Liver (tissue), 9 donors: Measurements from ENCODE around the gene HCRTR1. TPM values are rescaled to one million over a fixed set of nuclear protein-coding genes. Genes with fewer than 3 reads are reported as not detected.

Experiments used
- DNase-seq: peaks from one replicate; pipeline ENCODE4 v3.0.0-alpha.2; 2017; ENCODE audit warnings: low spot score
- H3K27ac ChIP-seq, 2 donors: one replicate each; pipeline ENCODE4 v1.7.0; 2013; ENCODE audit warnings: inconsistent platforms in 2 of 2, low read length in 2 of 2, control low read depth in 1 of 2, low read depth in 1 of 2, mild to moderate bottlenecking in 1 of 2
- H3K27me3 ChIP-seq, 4 donors: one replicate each; pipeline versions ENCODE4 v1.6.1 to v1.7.0; 2013; ENCODE audit warnings: low read length in 3 of 4, inconsistent platforms in 1 of 4, mild to moderate bottlenecking in 1 of 4, moderate library complexity in 1 of 4; ENCODE audit not compliant: control insufficient read depth in 4 of 4, insufficient read depth in 4 of 4
- H3K36me3 ChIP-seq, 4 donors: one replicate each; pipeline versions ENCODE4 v1.6.1 to v1.7.0; 2013; ENCODE audit warnings: low read length in 3 of 4, mild to moderate bottlenecking in 3 of 4, low read depth in 1 of 4, moderate library complexity in 1 of 4; ENCODE audit not compliant: control insufficient read depth in 4 of 4, insufficient read depth in 3 of 4
- H3K4me1 ChIP-seq, 4 donors: one replicate each; pipeline versions ENCODE4 v1.6.1 to v1.7.0; 2013; ENCODE audit warnings: low read length in 3 of 4, mild to moderate bottlenecking in 3 of 4, moderate library complexity in 1 of 4; ENCODE audit not compliant: control insufficient read depth in 4 of 4, insufficient read depth in 4 of 4
- H3K4me3 ChIP-seq, 3 donors: one replicate each; pipeline versions ENCODE4 v1.6.1 to v1.7.0; 2013; ENCODE audit warnings: low read length in 3 of 3, control low read depth in 1 of 3, low read depth in 1 of 3, mild to moderate bottlenecking in 1 of 3
- H3K9ac ChIP-seq, 2 donors: one replicate each; pipeline ENCODE4 v1.7.0; 2013; ENCODE audit warnings: low read length in 2 of 2, mild to moderate bottlenecking in 2 of 2, moderate library complexity in 2 of 2, control low read depth in 1 of 2, low read depth in 1 of 2
- H3K9me3 ChIP-seq, 4 donors: one replicate each; pipeline versions ENCODE4 v1.6.1 to v1.7.0; 2013; ENCODE audit warnings: low read length in 3 of 4; ENCODE audit not compliant: control insufficient read depth in 4 of 4
- CTCF ChIP-seq: fragments of 150-350 bp; IDR thresholded peaks from 2 replicates; pipeline ENCODE4 v1.5.1; 2017; ENCODE audit warnings: improper control_type of control experiment, low read depth, low read length; ENCODE audit not compliant: missing input control
- EGR1 ChIP-seq, 2 donors: IDR thresholded peaks; 2 replicates each; pipeline ENCODE4 v1.6.1; 2016 to 2018; ENCODE audit warnings: antibody characterized with exemption in 2 of 2, low read depth in 2 of 2
- FOXA1 ChIP-seq: IDR thresholded peaks from 2 replicates; pipeline ENCODE4 v1.6.1; 2016; ENCODE audit warnings: antibody characterized with exemption
- FOXA2 ChIP-seq: IDR thresholded peaks from 2 replicates; pipeline ENCODE4 v1.6.1; 2016; ENCODE audit warnings: antibody characterized with exemption
- GABPA ChIP-seq, 2 donors: IDR thresholded peaks in 1 of 2; conservative IDR thresholded peaks in 1 of 2; 2 replicates each; pipeline ENCODE4 v1.6.1; 2016; ENCODE audit warnings: antibody characterized with exemption in 2 of 2, mild to moderate bottlenecking in 1 of 2, moderate library complexity in 1 of 2
- HNF4A ChIP-seq, 2 donors: conservative IDR thresholded peaks; 2 replicates each; pipeline ENCODE4 v1.6.1; 2016; ENCODE audit warnings: antibody characterized with exemption in 2 of 2, mild to moderate bottlenecking in 2 of 2
- HNF4G ChIP-seq: IDR thresholded peaks from 2 replicates; pipeline ENCODE4 v1.6.1; 2016; ENCODE audit warnings: antibody characterized with exemption
- JUND ChIP-seq, 2 donors: IDR thresholded peaks; 2 replicates each; pipeline ENCODE4 v1.6.1; 2016; ENCODE audit warnings: antibody characterized with exemption in 2 of 2
- NR2F2 ChIP-seq: IDR thresholded peaks from 2 replicates; pipeline ENCODE4 v1.6.1; 2016; ENCODE audit warnings: antibody characterized with exemption
- RAD21 ChIP-seq, 2 donors: IDR thresholded peaks; 2 replicates each; pipeline ENCODE4 v1.6.1; 2016; ENCODE audit warnings: antibody characterized with exemption in 2 of 2, mild to moderate bottlenecking in 2 of 2
- RXRA ChIP-seq, 2 donors: IDR thresholded peaks; 2 replicates each; pipeline ENCODE4 v1.6.1; 2017 to 2018; ENCODE audit warnings: antibody characterized with exemption in 2 of 2, mild to moderate bottlenecking in 1 of 2
- SP1 ChIP-seq: IDR thresholded peaks from 2 replicates; pipeline ENCODE4 v1.6.1; 2018; ENCODE audit warnings: antibody characterized with exemption, mild to moderate bottlenecking
- TAF1 ChIP-seq: conservative IDR thresholded peaks from 2 replicates; pipeline ENCODE4 v1.6.1; 2016; ENCODE audit warnings: antibody characterized with exemption, mild to moderate bottlenecking
- YY1 ChIP-seq: IDR thresholded peaks from 2 replicates; pipeline ENCODE4 v1.6.1; 2016; ENCODE audit warnings: antibody characterized with exemption, mild to moderate bottlenecking
- WGBS: extraction: QIAGEN DNeasy Blood & Tissue Kit; methylation state at CpG from one replicate; pipeline ENCODE4 v1.1.7; 2013; 5-methylcytosine and 5-hydroxymethylcytosine counted together
- polyA plus RNA-seq, 2 donors: library from polyadenylated mRNA; stranded (reverse) in 1 of 2; unstranded in 1 of 2; fragments of 200-250 nt in 1 of 2; fragments of >200 nt in 1 of 2; fragmentation: Nextera tagmentation in 1 of 2; extraction: Ambion mirVana in 1 of 2; gene quantifications; one replicate each; pipeline versions ENCODE4 v1.2.1 to v1.2.3, GENCODE V29; 2013 to 2015
- total RNA-seq, 2 donors: library from RNA; depleted of rRNA; stranded (reverse); fragments of >200 nt; gene quantifications; one replicate each; pipeline ENCODE4 v1.2.3, GENCODE V29; 2014
- TF ChIP-seq, protein P1 (sequence below): IDR thresholded peaks from 2 replicates; pipeline ENCODE4 v1.6.1; 2016; ENCODE audit warnings: antibody characterized with exemption
- TF ChIP-seq, protein P2 (sequence below): IDR thresholded peaks from 2 replicates; pipeline ENCODE4 v1.6.1; 2016; ENCODE audit warnings: antibody characterized with exemption
- donor health status: healthy.
- donor health status: healthy.
- donor health status: healthy.
- donor health status: healthy.
- donor health status: healthy.

HCRTR1 gene
- total and polyA plus RNA-seq, 4 donors = 0.06 TPM; not detected in 3

GRCh38 chr1:31647106-31647505, 29.6 kb downstream of the HCRTR1 start:
- no peak overlapping the region for H3K9ac ChIP-seq
- H3K36me3 ChIP-seq = no peaks in the 10 kb centered on the region
- DNase-seq = no peak
- peaks cover 0 to 20% (median 13%) of the 10 kb centered on the region in 4 donors for H3K4me1 ChIP-seq
- H3K27me3 ChIP-seq = no peaks in the 10 kb centered on the region
- TF ChIP-seq, protein P1, sequence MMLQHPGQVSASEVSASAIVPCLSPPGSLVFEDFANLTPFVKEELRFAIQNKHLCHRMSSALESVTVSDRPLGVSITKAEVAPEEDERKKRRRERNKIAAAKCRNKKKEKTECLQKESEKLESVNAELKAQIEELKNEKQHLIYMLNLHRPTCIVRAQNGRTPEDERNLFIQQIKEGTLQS = no peak
- TF ChIP-seq SP1 (no peak), EGR1 (IDR thresholded peaks at IDR 0.05; ENCODE audit: low read depth in 2 of 2) (no peak), HNF4A (conservative IDR thresholded peaks at IDR 0.05) (no peak)
- WGBS = 88% methylated on average over 2 of the region's 2 CpGs
- no peak overlapping the region for H3K4me3 ChIP-seq
- H3K27ac ChIP-seq = no peak overlapping the region
- no peaks in the 10 kb centered on the region for H3K9me3 ChIP-seq

DNA sequence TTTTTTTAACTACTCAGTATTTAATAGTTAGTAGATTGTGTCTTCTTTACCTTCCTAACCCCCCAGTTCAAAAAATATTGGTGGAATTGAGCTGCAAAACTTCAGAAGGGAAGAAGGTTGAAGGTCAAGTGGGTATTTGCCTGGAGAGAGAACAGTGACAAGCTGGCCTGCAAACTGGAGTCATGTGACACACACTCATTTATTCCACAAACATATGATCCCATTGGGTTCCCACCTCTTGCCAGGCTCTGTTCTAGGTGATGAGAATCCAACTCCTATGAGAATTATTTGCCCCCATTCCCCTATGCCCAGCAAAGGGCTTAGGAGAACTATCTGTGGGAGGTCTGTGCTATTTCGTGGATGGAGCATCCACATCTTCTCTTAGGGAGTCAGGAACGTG, 30.7 kb downstream of the HCRTR1 start:
- no peak for DNase-seq
- Histone ChIP-seq H3K9me3 (no peaks in the 10 kb centered on the region), H3K9ac (no peak overlapping the region), H3K27me3 (no peaks in the 10 kb centered on the region), H3K4me1 (peaks cover 0 to 16% (median 13%) of the 10 kb centered on the region in 4 donors), H3K4me3 (no peak overlapping the region), H3K27ac (no peak overlapping the region), H3K36me3 (no peaks in the 10 kb centered on the region)
- 90% methylated on average over 2 of the region's 2 CpGs for WGBS
- TF ChIP-seq EGR1 (IDR thresholded peaks at IDR 0.05; ENCODE audit: low read depth in 2 of 2) = no peak
- no peak for TF ChIP-seq JUND (IDR thresholded peaks at IDR 0.05)
- TF ChIP-seq, protein P1 = no peak
- TF ChIP-seq RAD21 (IDR thresholded peaks at IDR 0.05) = no peak
- no peak for TF ChIP-seq HNF4G
- TF ChIP-seq YY1 = no peak
- TF ChIP-seq NR2F2 = no peak
- no peak for TF ChIP-seq FOXA2
- TF ChIP-seq SP1 = no peak
- TF ChIP-seq CTCF = no peak
- no peak for TF ChIP-seq GABPA (IDR thresholded peaks at IDR 0.05 in 1 of 2, conservative IDR thresholded peaks at IDR 0.05 in 1 of 2)
- no peak for TF ChIP-seq FOXA1
- TF ChIP-seq RXRA (IDR thresholded peaks at IDR 0.05) = no peak
- no peak for TF ChIP-seq TAF1

DNA sequence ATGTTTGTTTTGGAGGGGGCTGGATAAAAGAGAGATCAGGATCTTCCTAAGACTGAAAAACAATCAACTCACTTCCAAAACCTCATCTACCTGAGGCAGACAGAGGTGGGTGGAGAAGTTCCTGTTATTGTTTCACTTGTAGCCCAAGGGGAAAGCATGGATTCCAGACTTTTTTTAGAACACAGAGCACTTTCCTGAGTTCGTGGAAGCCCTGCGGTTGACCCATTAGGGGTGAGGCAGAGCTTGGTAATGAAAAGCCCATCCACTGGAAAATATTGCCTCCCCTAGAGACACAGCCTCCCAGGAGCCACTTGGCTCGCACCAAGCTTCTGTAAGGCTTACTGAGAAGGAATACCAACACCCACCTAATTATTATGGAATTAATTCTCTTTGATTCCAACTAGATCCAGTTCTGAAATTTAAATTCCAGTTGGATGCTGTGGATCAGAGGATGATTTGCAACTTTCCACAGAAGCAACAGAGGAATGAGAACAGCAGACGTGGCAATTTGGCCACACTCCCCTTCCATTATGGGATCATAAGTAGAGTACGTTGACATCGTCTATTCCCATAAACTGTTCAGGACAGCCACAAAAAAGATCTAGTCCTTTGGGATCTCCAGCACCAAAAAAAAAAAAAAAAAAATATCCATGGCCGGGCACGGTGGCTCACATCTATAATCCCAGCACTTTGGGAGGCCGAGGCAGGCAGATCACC, 31.3 kb downstream of the HCRTR1 start:
- Histone ChIP-seq H3K27me3 (no peaks in the 10 kb centered on the region), H3K36me3 (no peaks in the 10 kb centered on the region), H3K27ac (no peak overlapping the region), H3K9ac (no peak overlapping the region), H3K4me1 (peaks cover 0 to 10% (median 8%) of the 10 kb centered on the region in 4 donors), H3K4me3 (no peak overlapping the region), H3K9me3 (no peaks in the 10 kb centered on the region)
- 79% methylated on average over 9 of the region's 9 CpGs for WGBS
- no peak for DNase-seq
- TF ChIP-seq RXRA (IDR thresholded peaks at IDR 0.05) (no peak), HNF4G (no peak), EGR1 (IDR thresholded peaks at IDR 0.05; ENCODE audit: low read depth in 2 of 2) (no peak), CTCF (no peak), SP1 (no peak), RAD21 (IDR thresholded peaks at IDR 0.05) (no peak), HNF4A (conservative IDR thresholded peaks at IDR 0.05) (no peak)
- TF ChIP-seq, protein P2, sequence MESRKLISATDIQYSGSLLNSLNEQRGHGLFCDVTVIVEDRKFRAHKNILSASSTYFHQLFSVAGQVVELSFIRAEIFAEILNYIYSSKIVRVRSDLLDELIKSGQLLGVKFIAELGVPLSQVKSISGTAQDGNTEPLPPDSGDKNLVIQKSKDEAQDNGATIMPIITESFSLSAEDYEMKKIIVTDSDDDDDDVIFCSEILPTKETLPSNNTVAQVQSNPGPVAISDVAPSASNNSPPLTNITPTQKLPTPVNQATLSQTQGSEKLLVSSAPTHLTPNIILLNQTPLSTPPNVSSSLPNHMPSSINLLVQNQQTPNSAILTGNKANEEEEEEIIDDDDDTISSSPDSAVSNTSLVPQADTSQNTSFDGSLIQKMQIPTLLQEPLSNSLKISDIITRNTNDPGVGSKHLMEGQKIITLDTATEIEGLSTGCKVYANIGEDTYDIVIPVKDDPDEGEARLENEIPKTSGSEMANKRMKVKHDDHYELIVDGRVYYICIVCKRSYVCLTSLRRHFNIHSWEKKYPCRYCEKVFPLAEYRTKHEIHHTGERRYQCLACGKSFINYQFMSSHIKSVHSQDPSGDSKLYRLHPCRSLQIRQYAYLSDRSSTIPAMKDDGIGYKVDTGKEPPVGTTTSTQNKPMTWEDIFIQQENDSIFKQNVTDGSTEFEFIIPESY = no peak
- TF ChIP-seq, protein P1 = no peak
